Adrenal gland (tissue), 5 donors: ENCODE data around the gene NSMCE1.

ENCODE experiments used
- CTCF ChIP-seq, 6 experiments: fragments of 450-650 bp in 4 of 6; fragments of 200-600 bp in 2 of 6; sonication (generic) in 1 of 6; IDR thresholded peaks; 1 replicate in 5 of 6; 2 replicates in 1 of 6; pipeline versions ENCODE4 v1.5.1 to v1.8.0; 2016 to 2021; ENCODE audit warnings: antibody characterized with exemption in 6 of 6, mild to moderate bottlenecking in 2 of 6, moderate library complexity in 1 of 6
- POLR2A ChIP-seq, 2 donors: fragments of 450-650 bp; IDR thresholded peaks; one replicate each; pipeline ENCODE4 v1.6.1; 2017; ENCODE audit warnings: antibody characterized with exemption in 2 of 2, mild to moderate bottlenecking in 2 of 2, moderate library complexity in 1 of 2
- donor health status: DM: no; HTN: no; CAD: no.

DNA sequence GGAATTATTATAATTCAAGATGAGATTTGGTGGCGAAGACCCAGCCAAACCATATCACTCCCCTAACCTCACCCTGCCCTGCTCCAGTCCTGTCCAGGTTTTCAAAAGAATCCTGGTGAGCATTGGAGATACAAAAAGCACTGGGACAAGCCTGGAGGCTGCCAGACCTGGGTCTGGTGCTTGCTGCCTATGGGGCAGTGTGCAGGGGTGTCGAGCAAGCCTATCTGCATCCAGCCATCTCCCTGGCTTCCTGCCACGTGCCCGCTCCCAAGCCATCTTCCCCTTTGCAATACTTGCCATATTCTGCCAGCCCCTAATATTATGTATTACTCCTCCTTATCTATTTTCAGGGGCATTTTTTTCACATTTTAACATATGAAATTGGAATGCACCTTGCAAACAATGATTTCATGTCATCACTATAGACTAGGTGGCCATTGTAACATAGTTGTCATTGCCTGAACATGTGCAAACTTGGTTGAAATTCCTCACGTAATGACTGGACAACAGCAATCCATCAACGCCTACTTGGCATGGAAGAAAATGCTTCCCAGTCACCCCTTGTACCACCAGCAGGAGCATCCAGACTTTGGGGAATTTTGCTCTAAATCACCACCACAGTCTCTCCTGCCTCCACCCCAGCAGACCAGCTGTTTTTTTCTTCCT lies 73.4 kb downstream of the NSMCE1 start:
- TF ChIP-seq CTCF (IDR thresholded peaks at IDR 0.05) (no peak), POLR2A (IDR thresholded peaks at IDR 0.05) (no peak)
